HepG2 (cell line): ENCODE results near the gene JAGN1. TPM values are rescaled to one million over a fixed set of nuclear protein-coding genes. Genes with fewer than 3 reads are reported as not detected.
A peak's percentile ranks its signal among the peaks of the same experiment; 100 is the strongest.

Source experiments
- AFF4 ChIP-seq: sonication (generic); formaldehyde crosslinking; IDR thresholded peaks from 2 replicates; pipeline ENCODE4 v1.4.0; 2020; ENCODE audit warnings: missing genetic modification reagents
- DMTF1 ChIP-seq: sonication (generic); formaldehyde crosslinking; IDR thresholded peaks from 2 replicates; pipeline ENCODE4 v1.4.0; 2020; ENCODE audit warnings: mild to moderate bottlenecking, missing genetic modification reagents
- EED ChIP-seq: sonication (generic); formaldehyde crosslinking; IDR thresholded peaks from 2 replicates; pipeline ENCODE4 v1.5.0; 2020; ENCODE audit warnings: mild to moderate bottlenecking, missing genetic modification reagents
- ELF4 ChIP-seq: sonication (generic); formaldehyde crosslinking; IDR thresholded peaks from 2 replicates; pipeline ENCODE4 v1.5.0; 2020; ENCODE audit warnings: missing genetic modification reagents, mild to moderate bottlenecking, moderate library complexity, borderline replicate concordance
- FOXA1 ChIP-seq, 2 experiments: fragments of 450-650 bp in 1 of 2; sonication (generic) in 1 of 2; formaldehyde crosslinking in 1 of 2; IDR thresholded peaks; 2 replicates each; pipeline versions ENCODE4 v1.4.0 to v1.6.1; 2016 to 2020; ENCODE audit warnings: missing genetic modification reagents in 1 of 2
- GABPA ChIP-seq, 2 experiments: IDR thresholded peaks; 2 replicates each; pipeline ENCODE4 v1.6.1; 2011 to 2016; ENCODE audit warnings: low read depth in 2 of 2, low read length in 1 of 2, missing biosample characterization in 1 of 2, missing genetic modification characterization in 1 of 2
- ISX ChIP-seq: sonication (generic); formaldehyde crosslinking; conservative IDR thresholded peaks from 2 replicates; pipeline ENCODE4 v1.5.0; 2020; ENCODE audit warnings: missing genetic modification reagents
- KAT7 ChIP-seq: IDR thresholded peaks from 2 replicates; pipeline ENCODE4 v1.6.1; 2018; ENCODE audit warnings: borderline replicate concordance, missing compliant biosample characterization
- KDM3A ChIP-seq: IDR thresholded peaks from 2 replicates; pipeline ENCODE4 v1.6.1; 2018; ENCODE audit warnings: low read depth, missing compliant biosample characterization
- MZF1 ChIP-seq: sonication (generic); formaldehyde crosslinking; IDR thresholded peaks from 2 replicates; pipeline ENCODE4 v1.8.1; 2023; ENCODE audit warnings: mild to moderate bottlenecking, missing genetic modification reagents, borderline replicate concordance
- ONECUT2 ChIP-seq: sonication (generic); formaldehyde crosslinking; IDR thresholded peaks from 2 replicates; pipeline ENCODE4 v1.4.0; 2020; ENCODE audit warnings: missing genetic modification reagents
- TBL1XR1 ChIP-seq: fragments of 150-350 bp; IDR thresholded peaks from 2 replicates; pipeline ENCODE4 v1.6.1; 2014; ENCODE audit warnings: borderline replicate concordance, low read length; ENCODE audit not compliant: partially characterized antibody
- TGIF2 ChIP-seq: IDR thresholded peaks from 2 replicates; pipeline ENCODE4 v1.6.1; 2016; ENCODE audit warnings: control low read depth, missing compliant biosample characterization
- ZFYVE20 ChIP-seq: sonication (generic); formaldehyde crosslinking; IDR thresholded peaks from 2 replicates; pipeline ENCODE4 v1.8.0; 2023; ENCODE audit warnings: low read depth, mild to moderate bottlenecking, moderate library complexity, missing genetic modification reagents, borderline replicate concordance
- ZNF501 ChIP-seq: sonication (generic); formaldehyde crosslinking; IDR thresholded peaks from 2 replicates; pipeline ENCODE4 v1.5.1; 2020; ENCODE audit warnings: mild to moderate bottlenecking, moderate library complexity, missing genetic modification reagents
- ZNF510 ChIP-seq: sonication (generic); formaldehyde crosslinking; IDR thresholded peaks from 2 replicates; pipeline ENCODE4 v1.4.0; 2020; ENCODE audit warnings: low read depth, mild to moderate bottlenecking, missing genetic modification reagents
- ZNF580 ChIP-seq: IDR thresholded peaks from 2 replicates; pipeline ENCODE4 v1.6.1; 2016; ENCODE audit warnings: low read depth, borderline replicate concordance
- ZNF777 ChIP-seq: sonication (generic); formaldehyde crosslinking; IDR thresholded peaks from 2 replicates; pipeline ENCODE4 v1.4.0; 2020; ENCODE audit warnings: missing genetic modification reagents
- ZSCAN25 ChIP-seq: sonication (generic); formaldehyde crosslinking; IDR thresholded peaks from 2 replicates; pipeline ENCODE4 v1.8.0; 2022; ENCODE audit warnings: mild to moderate bottlenecking, missing genetic modification reagents
- polyA plus RNA-seq, 8 experiments: library from polyadenylated mRNA; depleted of rRNA in 3 of 8; stranded (reverse) in 7 of 8; unstranded in 1 of 8; fragments of >200 nt; fragmentation: Illumina TruSeq in 4 of 8; extraction: Trizol in 4 of 8; gene quantifications; 2 replicates each; pipeline versions ENCODE4 v1.2.1 to v1.2.3, GENCODE V29; 2011 to 2016; ENCODE audit warnings: low read depth in 4 of 8, missing spikeins in 1 of 8, mixed read lengths in 1 of 8; ENCODE audit not compliant: insufficient read depth in 1 of 8
- total RNA-seq, 5 experiments: library from RNA; depleted of rRNA; stranded (reverse); fragments of >200 nt; fragmentation: Illumina TruSeq; extraction: Trizol; gene quantifications; 2 replicates each; pipeline ENCODE4 v1.2.3, GENCODE V29; 2016; ENCODE audit warnings: low read depth in 1 of 5
- TF ChIP-seq, protein P1 (sequence below): sonication (generic); formaldehyde crosslinking; IDR thresholded peaks from 2 replicates; pipeline ENCODE4 v1.5.0; 2020; ENCODE audit warnings: mild to moderate bottlenecking, missing genetic modification reagents, moderate library complexity

JAGN1 gene
- total and polyA plus RNA-seq, 2 of the 13 experiments (the other 11 are each of a cell fraction or from before 2014, with no cell fraction given): 49.9 to 50.9 TPM

GRCh38 chr3:9932843-9933560 is 42.6 kb downstream of the JAGN1 start (continued):
- TF ChIP-seq GABPA (IDR thresholded peaks at IDR 0.05; ENCODE audit: low read depth, low read length) (no peak), GABPA (CRISPR knock-in tag; IDR thresholded peaks at IDR 0.05; ENCODE audit: low read depth) (peak; percentile 27; the same call in 1 of the 2 replicates), ZNF580 (CRISPR knock-in tag) (0 out of 2 replicates have a peak, but pooled peaks have one; percentile 3), ZNF777 (peak; percentile 81), DMTF1 (CRISPR knock-in tag) (peak; percentile 33; the same call in 1 of the 2 replicates), KDM3A (CRISPR knock-in tag) (peak; percentile 45; the same call in 1 of the 2 replicates), ONECUT2 (CRISPR knock-in tag) (no peak), KAT7 (CRISPR knock-in tag) (peak; percentile 62; the same call in 1 of the 2 replicates), ZSCAN25 (CRISPR knock-in tag) (peak; percentile 43; the same call in 1 of the 2 replicates), TGIF2 (CRISPR knock-in tag) (peak; percentile 70; the same call in 1 of the 2 replicates), MZF1 (CRISPR knock-in tag) (0 out of 2 replicates have a peak, but pooled peaks have one; percentile 12), TBL1XR1 (no peak), FOXA1 (IDR thresholded peaks at IDR 0.05) (no peak), FOXA1 (CRISPR knock-in tag; IDR thresholded peaks at IDR 0.05) (no peak; the same call in 1 of the 2 replicates), ZFYVE20 (CRISPR knock-in tag) (no peak), ELF4 (CRISPR knock-in tag) (peak; percentile 63; the same call in 1 of the 2 replicates), ZNF501 (peak; percentile 89), AFF4 (CRISPR knock-in tag) (0 out of 2 replicates have a peak, but pooled peaks have one; percentile 17), EED (CRISPR knock-in tag) (peak; percentile 90), ZNF510 (CRISPR knock-in tag) (0 out of 2 replicates have a peak, but pooled peaks have one; percentile 1), ISX (CRISPR knock-in tag) (peak; percentile 22; the same call in 1 of the 2 replicates)
- TF ChIP-seq, protein P1, sequence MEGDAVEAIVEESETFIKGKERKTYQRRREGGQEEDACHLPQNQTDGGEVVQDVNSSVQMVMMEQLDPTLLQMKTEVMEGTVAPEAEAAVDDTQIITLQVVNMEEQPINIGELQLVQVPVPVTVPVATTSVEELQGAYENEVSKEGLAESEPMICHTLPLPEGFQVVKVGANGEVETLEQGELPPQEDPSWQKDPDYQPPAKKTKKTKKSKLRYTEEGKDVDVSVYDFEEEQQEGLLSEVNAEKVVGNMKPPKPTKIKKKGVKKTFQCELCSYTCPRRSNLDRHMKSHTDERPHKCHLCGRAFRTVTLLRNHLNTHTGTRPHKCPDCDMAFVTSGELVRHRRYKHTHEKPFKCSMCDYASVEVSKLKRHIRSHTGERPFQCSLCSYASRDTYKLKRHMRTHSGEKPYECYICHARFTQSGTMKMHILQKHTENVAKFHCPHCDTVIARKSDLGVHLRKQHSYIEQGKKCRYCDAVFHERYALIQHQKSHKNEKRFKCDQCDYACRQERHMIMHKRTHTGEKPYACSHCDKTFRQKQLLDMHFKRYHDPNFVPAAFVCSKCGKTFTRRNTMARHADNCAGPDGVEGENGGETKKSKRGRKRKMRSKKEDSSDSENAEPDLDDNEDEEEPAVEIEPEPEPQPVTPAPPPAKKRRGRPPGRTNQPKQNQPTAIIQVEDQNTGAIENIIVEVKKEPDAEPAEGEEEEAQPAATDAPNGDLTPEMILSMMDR (CRISPR knock-in tag): peak; percentile 90
